Activated CD4-positive, alpha-beta memory T cell treated with anti-CD3 and anti-CD28 coated beads, Interleukin-2, amount 10 ng/mL, durations not matched to agents 7 days and 5 days (primary cell): Measurements from ENCODE around the gene EXO5. TPM values are rescaled to one million over a fixed set of nuclear protein-coding genes. Genes with fewer than 3 reads are reported as not detected.
A peak's percentile ranks its signal among the peaks of the same experiment; 100 is the strongest.
"Not testable (repeated sequence)": the region's sequence is repeated elsewhere in the genome, so short reads cannot be mapped to it uniquely, and the experiment has no call there.

Experiments
- CTCF ChIA-PET: fragments of 350-600 bp; sonication (Branson Sonifier 250); formaldehyde crosslinking; loops from one replicate; lab custom pipeline; 2021; ENCODE audit warnings: antibody characterized with exemption, inconsistent platforms; lab: Charles Lee
- POLR2A ChIA-PET: fragments of 350-600 bp; sonication (Branson Sonifier 250); formaldehyde crosslinking; loops from one replicate; lab custom pipeline; 2021; ENCODE audit warnings: antibody characterized with exemption; lab: Charles Lee
- DNase-seq: peaks from one replicate; pipeline ENCODE4 v3.0.0-alpha.2; 2020
- H3K27ac Mint-ChIP-seq: one replicate; pipeline ENCODE4 v1.8.0; 2021; ENCODE audit warnings: mild to moderate bottlenecking, mixed read lengths
- H3K27me3 Mint-ChIP-seq: one replicate; pipeline ENCODE4 v1.8.0; 2021; ENCODE audit warnings: mixed read lengths
- H3K36me3 Mint-ChIP-seq: one replicate; pipeline ENCODE4 v1.8.0; 2021; ENCODE audit warnings: low read depth, mixed read lengths
- H3K4me1 Mint-ChIP-seq: one replicate; pipeline ENCODE4 v1.8.0; 2021; ENCODE audit warnings: mixed read lengths
- H3K4me3 Mint-ChIP-seq: one replicate; pipeline ENCODE4 v1.8.0; 2021; ENCODE audit warnings: mild to moderate bottlenecking, mixed read lengths
- H3K9me3 Mint-ChIP-seq: one replicate; pipeline ENCODE4 v1.8.0; 2021; ENCODE audit warnings: mixed read lengths
- total RNA-seq, 2 experiments: library from RNA; stranded (reverse); gene quantifications; one replicate each; pipeline ENCODE4 v1.2.3, GENCODE V29; 2021

Gene EXO5
- total RNA-seq, result 10 to 100 TPM; 12.3 to 12.6 TPM

DNA sequence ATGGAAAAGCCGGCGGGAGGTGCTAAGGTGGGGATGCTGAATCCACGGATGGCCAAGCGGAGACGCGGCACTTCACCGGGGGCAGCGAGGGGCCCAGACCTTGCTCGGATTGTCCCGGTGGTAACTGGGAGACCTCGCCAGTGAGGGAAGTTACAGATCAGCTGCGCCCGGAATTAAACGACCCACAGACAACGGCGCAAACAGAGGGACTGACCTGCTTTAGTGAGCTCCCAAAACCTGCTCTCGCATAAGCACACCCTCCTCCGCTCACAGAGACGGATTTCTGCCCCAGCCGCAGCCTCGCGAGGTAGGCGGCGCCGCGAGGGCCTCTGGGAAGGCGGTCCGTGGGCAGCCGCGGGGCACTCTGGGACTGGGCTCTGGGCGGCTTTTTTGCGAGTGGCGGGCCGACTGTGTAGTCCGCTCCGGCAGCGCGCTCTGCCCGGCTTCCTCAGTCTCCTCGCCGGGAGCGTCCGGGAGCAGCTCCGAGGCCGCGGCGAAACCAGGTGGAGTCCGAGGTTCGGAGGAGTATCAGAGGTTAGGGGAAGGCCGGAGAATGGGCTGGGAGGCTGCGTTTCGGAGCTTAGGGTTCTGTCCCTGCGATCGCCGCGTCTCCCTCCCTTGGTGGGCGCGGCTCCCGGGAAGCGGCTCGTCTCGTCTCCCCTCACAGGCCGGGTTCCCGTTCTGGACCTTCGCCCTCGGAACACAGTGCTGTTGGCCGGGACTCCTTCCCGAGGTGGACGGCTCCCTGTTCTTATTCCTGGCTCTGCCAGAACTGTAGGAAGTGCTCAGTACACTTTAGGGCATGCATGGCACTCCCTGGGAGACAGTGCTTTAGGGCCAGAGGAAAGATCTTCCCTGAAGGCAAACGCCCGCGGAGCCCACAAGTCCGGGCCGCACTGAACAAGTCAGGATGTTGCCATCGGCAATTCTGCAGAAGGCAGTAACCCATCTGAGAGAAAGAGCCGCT, at the start of gene EXO5:
EXO5 (plus strand) TSS at position 393 of the 967 bp plus-strand sequence. CDS start 5,778 bp downstream, outside the sequence.
- H3K4me1 Mint-ChIP-seq, result peaks cover 14% of the 10 kb centered on the region
- no peaks in the 10 kb centered on the region for H3K27me3 Mint-ChIP-seq
- ChIA-PET POLR2A (interaction anchor here (0.6 to 2.0 kb wide), 14 partner anchors 8 to 202 kb away, joined by 3 to 23 read pairs (median 4); partner anchors contain the start of genes NFYC, ZFP69B and ZNF684), CTCF (interaction anchor here (0.5 to 2.0 kb wide), 4 partner anchors 24 to 70 kb away, joined by 3 to 15 read pairs (median 4); partner anchors contain the start of gene ZNF684)
- H3K4me3 Mint-ChIP-seq, result peak within 1 kb of the TSS; percentile 76
- peak; percentile 89 for DNase-seq
- peak within 1 kb of the TSS; percentile 77 for H3K27ac Mint-ChIP-seq
- peaks cover 43% of the 10 kb centered on the region for H3K9me3 Mint-ChIP-seq
- peaks cover 65% of the 10 kb centered on the region for H3K36me3 Mint-ChIP-seq

- no peaks in the 10 kb centered on the region for H3K4me1 Mint-ChIP-seq
- H3K4me3 Mint-ChIP-seq, result no peak overlapping the region
- no peaks in the 10 kb centered on the region for H3K27me3 Mint-ChIP-seq
- peaks cover 83% of the 10 kb centered on the region for H3K36me3 Mint-ChIP-seq
- ChIA-PET CTCF (no interaction called here), POLR2A (no interaction called here)
- no peak for DNase-seq
- H3K27ac Mint-ChIP-seq, result no peak overlapping the region
- peaks cover 73% of the 10 kb centered on the region for H3K9me3 Mint-ChIP-seq
These were observed 45.5 kb upstream of the EXO5 start for GRCh38 chr1:40462956-40463590.

GRCh38 chr1:40469327-40469726, 39.2 kb upstream of the EXO5 start:
- POLR2A ChIA-PET, result no interaction called here
- CTCF ChIA-PET, result interaction anchor here (0.7 kb wide), 1 partner anchor 64 kb away, joined by 3 read pairs; no protein-coding TSS in a partner anchor
- no peaks in the 10 kb centered on the region for H3K4me1 Mint-ChIP-seq
- no peaks in the 10 kb centered on the region for H3K27me3 Mint-ChIP-seq
- peaks cover 82% of the 10 kb centered on the region for H3K9me3 Mint-ChIP-seq
- peaks cover 57% of the 10 kb centered on the region for H3K36me3 Mint-ChIP-seq
- DNase-seq, result no peak
- no peak overlapping the region for H3K27ac Mint-ChIP-seq
- no peak overlapping the region for H3K4me3 Mint-ChIP-seq

GRCh38 chr1:40475268-40475667, 33.3 kb upstream of the EXO5 start:
- peaks cover 48% of the 10 kb centered on the region for H3K36me3 Mint-ChIP-seq
- no peak overlapping the region for H3K4me3 Mint-ChIP-seq
- ChIA-PET POLR2A (interaction anchor here (1.3 kb wide), 1 partner anchor 25 kb away, joined by 4 read pairs; the partner anchor contains the start of gene ZFP69B), CTCF (no interaction called here)
- H3K27me3 Mint-ChIP-seq, result no peaks in the 10 kb centered on the region
- peaks cover 53% of the 10 kb centered on the region for H3K9me3 Mint-ChIP-seq
- no peak for DNase-seq
- H3K4me1 Mint-ChIP-seq, result peaks cover 17% of the 10 kb centered on the region
- no peak overlapping the region for H3K27ac Mint-ChIP-seq

DNA sequence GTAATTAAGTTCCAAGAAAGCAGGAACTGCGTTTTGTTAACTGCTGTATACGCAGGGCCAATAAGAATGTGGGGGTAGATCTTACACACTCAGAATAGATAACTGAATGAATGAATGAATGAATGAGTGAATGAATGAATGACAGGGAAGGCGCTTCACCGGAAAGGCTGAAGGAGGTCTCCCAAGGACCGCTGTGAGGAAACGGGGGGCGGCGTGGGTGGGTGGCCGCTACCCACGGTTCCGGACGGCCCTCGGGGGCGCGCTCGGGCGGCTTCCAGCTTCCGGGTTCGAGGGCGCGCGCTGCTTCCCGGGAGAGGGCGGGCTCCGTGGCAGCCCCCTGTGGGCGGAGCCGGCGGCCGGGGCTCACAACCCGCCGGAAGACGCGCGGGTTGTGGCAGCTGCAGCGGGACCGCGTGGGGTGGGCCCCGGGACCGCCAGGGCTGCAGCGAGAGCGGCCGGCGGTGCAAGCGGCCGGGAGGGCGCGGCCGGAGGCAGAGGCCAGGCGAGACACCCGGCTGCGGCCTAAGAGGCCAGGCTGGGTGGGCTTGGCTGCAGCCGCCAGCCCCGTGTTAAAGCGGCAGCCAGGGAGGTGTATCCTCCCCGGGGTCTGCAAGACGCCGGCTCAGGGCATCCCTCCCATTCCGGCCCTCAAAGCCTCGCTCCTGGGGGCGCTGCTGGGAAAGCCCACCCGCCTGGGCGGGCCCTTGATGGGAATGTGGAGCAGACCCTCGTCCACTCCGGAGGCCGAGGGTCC, 31.5 kb upstream of the EXO5 start, which contains the start of gene ZFP69:
ZFP69 (plus strand) TSS at position 367 of the 754 bp plus-strand sequence. CDS start 2,072 bp downstream, outside the sequence.
- Mint-ChIP-seq H3K4me3 (peak within 1 kb of the TSS; percentile 71), H3K36me3 (peaks cover 62% of the 10 kb centered on the region), H3K9me3 (peaks cover 53% of the 10 kb centered on the region), H3K27ac (peak within 1 kb of the TSS; percentile 36), H3K27me3 (no peaks in the 10 kb centered on the region), H3K4me1 (peaks cover 17% of the 10 kb centered on the region)
- POLR2A ChIA-PET, result interaction anchor here (1.1 to 1.6 kb wide), 3 partner anchors 15 to 27 kb away, joined by 3 to 6 read pairs (median 3); partner anchors contain the start of gene ZFP69B
- CTCF ChIA-PET, result interaction anchor here (1.5 kb wide), 1 partner anchor 55 kb away, joined by 6 read pairs; the partner anchor contains the start of gene ZNF684
- peak; percentile 72 for DNase-seq

GRCh38 chr1:40477678-40478053, 30.9 kb upstream of the EXO5 start:
- POLR2A ChIA-PET, result interaction anchor here (1.1 to 1.6 kb wide), 5 partner anchors 14 to 27 kb away, joined by 3 to 6 read pairs (median 3); partner anchors contain the start of gene ZFP69B
- Mint-ChIP-seq H3K4me1 (peaks cover 17% of the 10 kb centered on the region), H3K27ac (peak overlapping the region; percentile 36), H3K4me3 (peak overlapping the region; percentile 69), H3K36me3 (peaks cover 65% of the 10 kb centered on the region), H3K9me3 (peaks cover 54% of the 10 kb centered on the region), H3K27me3 (no peaks in the 10 kb centered on the region)
- DNase-seq, result no peak
- CTCF ChIA-PET, result interaction anchor here (1.5 kb wide), 1 partner anchor 54 kb away, joined by 6 read pairs; the partner anchor contains the start of gene ZNF684

DNA sequence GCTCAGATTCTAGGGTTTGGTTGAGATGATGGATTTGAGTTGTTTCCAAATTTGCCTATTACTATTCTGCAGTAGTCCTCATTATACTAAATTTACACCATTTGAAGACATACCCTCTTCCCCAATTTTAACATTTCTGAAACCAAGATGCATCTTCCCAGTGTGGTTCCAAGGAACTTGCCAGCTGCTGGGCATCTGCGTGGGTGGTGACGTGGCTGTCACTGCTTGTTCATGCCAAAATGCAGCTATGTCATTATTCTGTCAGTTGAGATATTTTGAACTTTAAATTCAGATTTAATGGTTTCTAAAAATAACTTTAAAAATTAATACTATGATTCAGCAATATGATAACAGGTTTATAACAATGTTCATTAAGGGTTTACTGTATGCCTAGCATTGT, 30.3 kb upstream of the EXO5 start:
- Mint-ChIP-seq H3K36me3 (peaks cover 63% of the 10 kb centered on the region), H3K27ac (no peak overlapping the region), H3K4me1 (peaks cover 17% of the 10 kb centered on the region), H3K4me3 (peak overlapping the region; percentile 69), H3K27me3 (no peaks in the 10 kb centered on the region), H3K9me3 (peaks cover 51% of the 10 kb centered on the region)
- CTCF ChIA-PET, result interaction anchor here (1.5 kb wide), 1 partner anchor 54 kb away, joined by 6 read pairs; the partner anchor contains the start of gene ZNF684
- no peak for DNase-seq
- POLR2A ChIA-PET, result interaction anchor here (0.6 to 1.4 kb wide), 6 partner anchors 14 to 221 kb away, joined by 3 to 5 read pairs (median 3); partner anchors contain the start of genes ZFP69B and ZMPSTE24

DNA sequence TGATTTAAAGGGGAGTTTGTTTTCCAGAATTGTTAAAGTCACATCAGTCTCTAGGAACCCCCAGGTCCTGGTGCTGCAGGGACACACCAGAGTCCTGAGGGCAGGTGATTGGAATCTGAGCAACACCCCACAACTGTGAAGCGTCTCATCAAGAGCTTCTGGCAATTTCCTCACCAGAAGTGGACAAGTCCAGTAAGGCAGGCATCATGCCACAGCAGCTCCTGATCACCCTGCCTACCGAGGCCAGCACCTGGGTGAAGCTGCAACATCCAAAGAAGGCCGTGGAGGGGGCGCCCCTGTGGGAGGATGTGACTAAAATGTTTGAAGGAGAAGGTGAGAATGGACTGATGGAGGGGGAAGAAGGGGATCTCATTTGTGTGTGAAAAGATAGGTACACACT, 29.4 kb upstream of the EXO5 start:
- Mint-ChIP-seq H3K27me3 (no peaks in the 10 kb centered on the region), H3K4me3 (no peak overlapping the region), H3K27ac (no peak overlapping the region), H3K9me3 (peaks cover 47% of the 10 kb centered on the region), H3K36me3 (peaks cover 62% of the 10 kb centered on the region), H3K4me1 (peaks cover 17% of the 10 kb centered on the region)
- POLR2A ChIA-PET, result interaction anchor here (0.6 to 1.4 kb wide), 3 partner anchors 29 to 222 kb away, joined by 3 to 5 read pairs (median 3); partner anchors contain the start of genes ZFP69B and ZMPSTE24
- CTCF ChIA-PET, result interaction anchor here (1.1 kb wide), 1 partner anchor 53 kb away, joined by 4 read pairs; the partner anchor contains the start of gene ZNF684
- no peak for DNase-seq

DNA sequence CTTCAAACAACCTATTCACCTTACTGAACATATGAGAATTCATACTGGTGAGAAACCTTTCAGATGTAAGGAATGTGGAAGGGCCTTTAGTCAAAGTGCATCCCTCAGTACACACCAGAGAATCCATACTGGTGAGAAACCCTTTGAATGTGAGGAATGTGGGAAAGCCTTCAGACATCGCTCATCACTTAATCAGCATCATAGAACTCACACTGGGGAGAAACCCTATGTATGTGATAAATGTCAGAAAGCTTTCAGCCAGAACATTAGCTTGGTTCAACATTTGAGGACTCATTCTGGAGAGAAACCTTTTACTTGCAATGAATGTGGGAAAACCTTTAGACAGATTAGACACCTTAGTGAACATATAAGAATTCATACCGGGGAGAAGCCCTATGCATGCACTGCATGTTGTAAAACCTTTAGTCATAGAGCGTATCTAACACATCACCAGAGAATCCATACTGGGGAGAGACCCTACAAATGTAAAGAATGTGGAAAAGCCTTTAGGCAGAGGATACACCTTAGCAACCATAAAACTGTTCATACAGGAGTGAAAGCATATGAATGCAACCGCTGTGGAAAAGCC, 13.2 kb upstream of the EXO5 start:
- no peak for DNase-seq
- ChIA-PET POLR2A (interaction anchor here (1.0 kb wide), 2 partner anchors 13 to 17 kb away, joined by 3 read pairs; partner anchors contain the start of gene EXO5), CTCF (no interaction called here)
- Mint-ChIP-seq H3K27me3 (no peaks in the 10 kb centered on the region), H3K4me1 (no peaks in the 10 kb centered on the region), H3K9me3 (peaks cover 66% of the 10 kb centered on the region), H3K27ac (no peak overlapping the region), H3K36me3 (peaks cover 75% of the 10 kb centered on the region), H3K4me3 (no peak overlapping the region)

DNA sequence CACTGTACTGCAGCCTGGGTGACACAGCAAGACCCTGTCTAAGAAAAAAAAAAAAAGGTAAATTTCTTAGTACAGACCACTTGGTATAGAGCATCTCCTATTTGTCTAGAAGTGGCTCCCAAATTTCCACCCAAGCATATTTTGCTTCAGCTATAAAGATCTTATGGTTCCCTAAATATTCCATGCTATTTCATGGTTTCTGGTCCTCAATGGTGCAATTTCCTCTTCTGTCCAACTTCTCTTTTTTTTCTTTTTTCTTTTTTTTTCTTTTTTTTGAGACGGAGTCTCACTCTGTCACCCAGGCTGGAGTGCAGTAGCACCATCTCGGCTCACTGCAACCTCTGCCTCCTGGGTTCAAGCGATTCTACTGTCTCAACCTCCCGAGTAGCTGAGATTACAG, 5.9 kb upstream of the EXO5 start:
- CTCF ChIA-PET, result interaction anchor here (0.6 kb wide), 1 partner anchor 227 kb away, joined by 4 read pairs; no protein-coding TSS in a partner anchor
- H3K4me1 Mint-ChIP-seq, H3K4me3 Mint-ChIP-seq, POLR2A ChIA-PET, DNase-seq, H3K27me3 Mint-ChIP-seq, H3K27ac Mint-ChIP-seq: not testable (repeated sequence)
- H3K9me3 Mint-ChIP-seq, result peaks cover 62% of the 10 kb centered on the region
- H3K36me3 Mint-ChIP-seq, result peaks cover 62% of the 10 kb centered on the region

GRCh38 chr1:40507973-40508372, 594 bp upstream of the EXO5 start:
- Mint-ChIP-seq H3K9me3 (peaks cover 45% of the 10 kb centered on the region), H3K27me3 (no peaks in the 10 kb centered on the region), H3K4me1 (peaks cover 14% of the 10 kb centered on the region), H3K27ac (peak overlapping the region; percentile 77), H3K4me3 (peak overlapping the region; percentile 76), H3K36me3 (peaks cover 69% of the 10 kb centered on the region)
- DNase-seq, result no peak
- POLR2A ChIA-PET, result interaction anchor here (0.6 to 2.0 kb wide), 11 partner anchors 8 to 202 kb away, joined by 3 to 23 read pairs (median 4); partner anchors contain the start of genes NFYC, ZFP69B and ZNF684
- CTCF ChIA-PET, result interaction anchor here (0.5 to 2.0 kb wide), 3 partner anchors 24 to 69 kb away, joined by 3 to 15 read pairs (median 4); partner anchors contain the start of gene ZNF684
